HUDEP-2 (cell line): ENCODE measurements around the gene KRTAP10-4.
A peak's percentile ranks its signal among the peaks of the same experiment; 100 is the strongest.

ENCODE experiments used
- DNase-seq, 76 experiments: peaks; one replicate each; lab custom pipeline; 2025; ENCODE audit not compliant: unreplicated experiment in 76 of 76; lab: John Stamatoyannopoulos, UW

The KRTAP10-4 gene

DNA sequence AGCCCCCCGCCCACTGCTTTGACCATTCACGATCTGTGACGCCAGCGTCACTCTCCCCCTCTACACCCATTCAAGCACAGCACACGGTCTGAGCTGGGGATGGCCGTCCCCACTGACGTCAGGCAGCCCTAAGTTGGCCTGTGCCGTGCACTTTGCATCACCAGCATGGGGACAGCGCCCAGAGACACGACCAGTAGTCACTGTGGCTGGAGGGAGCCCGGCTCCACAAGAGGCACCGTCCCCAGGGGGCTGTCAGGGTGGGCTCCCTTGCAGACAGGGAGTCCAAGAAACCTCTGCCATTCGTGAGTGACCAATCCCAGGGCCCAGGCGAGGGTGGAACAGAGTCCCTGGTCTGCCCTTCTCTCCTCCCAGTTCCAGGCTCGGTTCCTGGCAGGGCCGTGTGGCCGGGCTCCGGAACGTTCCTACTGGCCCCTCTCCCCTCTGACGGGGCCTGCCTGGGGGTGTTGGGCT, 40.7 kb downstream of the KRTAP10-4 start:
- no peak for DNase-seq

DNA sequence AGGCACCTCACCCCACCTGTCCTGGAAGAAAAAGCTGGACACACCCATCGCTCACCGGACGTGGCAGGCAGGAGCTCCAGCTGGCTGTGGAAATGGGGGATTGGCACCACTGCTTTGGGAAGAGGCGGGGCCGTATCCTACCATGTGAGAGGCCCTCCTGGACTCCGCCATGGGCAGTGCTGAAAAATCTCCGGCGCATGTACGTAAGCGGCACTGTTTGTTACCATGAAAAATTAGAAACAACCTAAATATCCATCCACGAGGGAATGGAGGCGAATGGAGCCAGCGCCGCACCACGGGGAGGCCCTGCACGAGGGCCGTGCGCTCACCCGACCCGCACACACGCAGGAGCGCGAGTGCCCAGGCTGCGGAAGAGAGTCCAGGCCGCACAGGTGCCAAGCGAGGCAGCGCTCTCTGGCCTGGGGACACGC, 41.4 kb downstream of the KRTAP10-4 start:
- DNase-seq = no peak

DNA sequence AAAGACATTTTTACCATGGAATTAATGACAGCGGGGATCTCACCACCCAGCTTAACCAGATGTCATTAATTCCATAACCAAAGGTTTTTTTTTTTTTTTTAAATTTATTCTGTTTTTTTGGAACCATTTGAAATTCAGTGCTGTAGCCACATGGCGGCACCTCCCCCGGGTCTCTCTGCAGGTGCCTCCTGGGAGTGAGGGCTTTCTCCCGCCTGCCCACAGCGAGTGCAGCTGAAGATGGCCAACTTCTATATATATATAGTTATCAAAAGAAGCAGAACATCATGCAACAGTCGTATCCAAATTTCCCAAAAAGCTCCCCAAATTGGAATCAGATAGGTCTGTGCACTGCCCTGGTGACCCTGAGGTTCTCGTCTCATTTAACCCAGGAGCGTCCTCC, 41.9 kb downstream of the KRTAP10-4 start:
- no peak for DNase-seq

DNA sequence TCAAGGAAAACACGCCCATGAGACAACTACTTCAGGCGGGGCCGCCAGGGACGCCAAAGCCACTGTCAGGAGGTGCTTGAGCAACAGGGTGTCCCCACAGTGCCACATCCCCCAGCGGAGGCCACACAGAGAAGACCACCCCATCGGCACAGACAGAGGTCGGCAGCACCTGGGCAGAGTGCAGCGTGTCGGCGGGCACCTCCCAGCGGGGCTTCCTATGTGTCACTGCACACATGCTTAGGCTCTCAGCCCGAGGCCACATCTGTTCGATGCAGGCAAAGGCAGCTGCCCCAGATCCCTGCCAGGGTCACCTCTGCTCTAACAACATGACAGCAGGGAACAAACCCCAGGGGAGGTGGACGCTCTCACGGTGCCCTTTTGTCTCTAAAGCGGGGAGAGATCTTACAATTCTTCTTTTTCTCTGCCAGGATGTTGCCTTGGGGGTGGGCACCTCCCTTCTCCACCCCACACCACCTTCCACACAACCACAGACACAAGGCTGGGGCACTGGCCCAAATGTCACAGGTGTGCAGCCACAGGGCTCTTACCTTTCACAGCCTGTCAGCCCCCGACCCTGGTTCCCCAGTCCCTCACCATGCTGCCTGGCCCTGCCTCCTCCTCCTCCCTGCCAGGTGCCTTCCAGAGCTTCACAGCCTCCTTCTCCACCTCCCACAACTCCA, 42.5 kb downstream of the KRTAP10-4 start:
- no peak for DNase-seq

DNA sequence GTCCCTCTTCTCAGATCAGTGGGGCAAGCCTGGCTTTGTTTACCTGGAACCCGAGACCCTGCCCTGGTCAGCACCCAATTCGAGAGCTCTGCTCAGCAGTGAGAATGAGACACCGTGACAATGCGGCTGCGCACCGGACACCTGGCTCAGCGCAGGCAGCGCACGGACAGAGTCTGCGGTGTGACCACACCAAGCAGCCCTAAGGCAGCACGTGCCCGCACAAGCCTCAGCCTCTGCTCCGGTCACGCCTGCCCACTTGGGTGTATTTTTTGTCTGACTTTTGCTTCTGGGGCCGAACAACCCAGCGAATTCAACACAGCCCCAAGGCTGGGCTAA, 43.0 kb downstream of the KRTAP10-4 start:
- no peak for DNase-seq

DNA sequence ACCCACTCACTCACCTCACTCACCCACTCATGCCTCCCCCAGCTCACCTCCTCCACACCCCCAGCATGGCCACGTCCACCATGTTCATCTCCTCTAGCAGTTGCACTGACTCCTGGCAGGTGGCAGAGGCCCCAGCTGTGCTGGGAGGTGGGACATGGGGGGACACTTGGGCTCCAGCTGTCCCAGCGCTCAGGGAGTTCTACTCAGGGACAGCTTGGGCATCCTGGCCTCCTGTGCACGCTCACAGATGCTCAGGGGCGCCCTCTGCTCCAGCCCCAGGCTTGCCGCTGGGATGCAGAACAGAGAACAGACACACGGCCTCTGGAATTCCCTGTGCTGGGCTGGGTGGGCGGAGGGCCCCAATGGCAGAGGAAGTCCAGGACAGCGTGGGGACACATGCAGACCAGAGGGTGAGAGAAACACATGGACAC, 43.6 kb downstream of the KRTAP10-4 start:
- DNase-seq = no peak

DNA sequence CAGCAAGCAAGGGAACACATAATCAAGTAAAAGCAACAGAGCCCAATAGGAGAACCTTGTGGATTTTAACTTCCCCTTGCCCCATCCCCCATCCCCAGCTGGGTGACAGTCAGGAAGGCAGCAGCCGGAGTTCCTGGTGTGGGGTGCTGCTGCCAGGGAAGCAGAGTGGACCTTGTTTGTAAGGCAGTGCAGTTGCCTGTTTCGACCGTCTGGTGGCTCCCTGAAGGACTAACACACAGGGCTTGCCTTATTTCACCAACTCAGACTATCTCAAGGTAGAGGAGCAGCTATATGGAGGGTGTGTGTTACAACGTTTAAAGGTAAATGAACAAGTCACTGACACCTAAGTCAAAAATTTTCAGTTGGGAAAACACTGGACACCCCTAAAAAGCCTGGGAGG, 45.0 kb downstream of the KRTAP10-4 start:
- peak in 3 of 76 experiments; percentile 13 to 21 (median 13) for DNase-seq

DNA sequence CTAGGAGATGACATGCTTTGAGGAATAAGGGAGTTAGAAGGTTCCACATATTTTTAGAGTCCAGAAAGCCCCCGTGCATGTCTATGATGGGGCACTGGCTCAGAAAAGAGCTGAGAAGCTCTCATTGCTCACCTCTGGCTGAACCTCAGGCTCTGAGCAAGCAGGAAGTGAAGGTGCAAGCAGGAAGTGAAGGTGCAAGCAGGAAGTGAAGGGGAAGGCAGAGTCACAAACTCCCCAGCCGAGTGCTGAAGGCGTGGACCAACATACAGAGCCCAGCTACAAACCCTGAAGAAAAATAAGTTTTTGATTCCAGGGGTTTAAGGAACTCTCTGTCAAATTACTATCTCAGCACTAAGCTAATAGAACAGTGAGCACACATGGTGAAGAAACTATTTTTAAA, 45.4 kb downstream of the KRTAP10-4 start:
- no peak for DNase-seq

DNA sequence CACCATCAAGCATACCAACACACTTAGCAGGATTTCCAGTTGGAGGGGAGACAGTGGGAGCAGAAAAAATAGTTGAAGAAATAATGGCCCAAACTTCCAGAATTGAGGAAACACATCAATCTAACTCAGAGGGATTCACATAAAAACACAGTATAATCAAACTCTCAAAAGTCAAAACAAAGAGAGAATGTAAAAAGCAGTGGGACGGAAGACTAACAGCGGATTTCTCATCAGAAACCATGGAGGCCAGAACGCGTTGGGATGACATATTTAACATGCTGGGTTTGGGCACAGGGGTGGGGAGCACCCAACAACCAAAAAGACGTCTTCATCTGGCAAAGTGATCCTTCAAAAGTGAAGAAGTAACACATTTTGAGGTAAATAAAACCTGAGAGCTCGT, 46.4 kb downstream of the KRTAP10-4 start:
- DNase-seq = no peak

DNA sequence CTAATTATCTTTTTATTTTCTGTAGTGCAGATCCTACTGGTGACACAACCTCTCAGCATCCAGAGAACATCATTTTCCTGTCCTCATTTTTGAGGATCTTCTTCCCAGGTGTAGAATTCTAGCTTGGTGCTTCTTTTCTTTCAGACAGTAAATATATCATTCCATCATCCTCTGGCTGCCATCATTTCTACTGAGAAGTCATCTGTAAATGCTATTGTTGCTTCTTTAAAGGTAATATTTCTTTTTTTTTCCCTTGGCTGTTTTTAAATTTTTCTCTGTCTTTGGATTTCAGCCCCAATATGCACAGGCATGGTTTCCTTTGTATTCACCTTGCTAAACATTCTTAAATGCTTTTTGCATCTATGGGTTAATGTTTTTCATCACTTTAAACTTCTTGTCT, 50.0 kb downstream of the KRTAP10-4 start:
- DNase-seq = no peak
